WTC11 (cell line): ENCODE measurements around the gene IL21R. TPM values are rescaled to one million over a fixed set of nuclear protein-coding genes. Genes with fewer than 3 reads are reported as not detected.

Experiments
- ATAC-seq: fragments of 200-7000 bp; cut with Tn5 transposase; 2 replicates; pipeline ENCODE4 v1.10.0; 2021; ENCODE audit warnings: mild to moderate bottlenecking, moderate library complexity
- CTCF ChIA-PET: fragments of 300-600 bp; sonication (Branson Sonifier 250); formaldehyde crosslinking; loops from one replicate; lab custom pipeline; 2021; ENCODE audit warnings: antibody characterized with exemption; lab: Charles Lee
- POLR2A ChIA-PET: fragments of 350-600 bp; sonication (Branson Sonifier 250); formaldehyde crosslinking; loops from one replicate; lab custom pipeline; 2021; ENCODE audit warnings: antibody characterized with exemption; lab: Charles Lee
- DNase-seq: peaks from one replicate; pipeline ENCODE4 v3.0.0; 2021; ENCODE audit warnings: low spot score
- H3K27ac Mint-ChIP-seq: 2 replicates; pipeline ENCODE4 v1.8.0; 2021; ENCODE audit warnings: mixed read lengths
- H3K27me3 Mint-ChIP-seq: 2 replicates; pipeline ENCODE4 v1.8.0; 2021; ENCODE audit warnings: low read depth, mild to moderate bottlenecking, moderate library complexity, mixed read lengths
- H3K36me3 Mint-ChIP-seq: 2 replicates; pipeline ENCODE4 v1.8.0; 2021; ENCODE audit warnings: mixed read lengths
- H3K4me1 Mint-ChIP-seq: 2 replicates; pipeline ENCODE4 v1.8.0; 2022; ENCODE audit warnings: mixed read lengths
- H3K4me3 Mint-ChIP-seq: 2 replicates; pipeline ENCODE4 v1.8.0; 2021; ENCODE audit warnings: mild to moderate bottlenecking, moderate library complexity, mixed read lengths
- H3K9me3 Mint-ChIP-seq: 2 replicates; pipeline ENCODE4 v1.8.0; 2021; ENCODE audit warnings: mixed read lengths
- FOXJ3 ChIP-seq: sonication (generic); formaldehyde crosslinking; IDR thresholded peaks from 2 replicates; pipeline ENCODE4 v1.9.0; 2021; ENCODE audit warnings: missing genetic modification reagents, mild to moderate bottlenecking, borderline replicate concordance
- GRHL2 ChIP-seq: fragments of 250-450 bp; sonication (Bioruptor Pico); IDR thresholded peaks from 2 replicates; pipeline ENCODE4 v1.8.0; 2022; ENCODE audit warnings: mild to moderate bottlenecking, moderate library complexity; ENCODE audit not compliant: insufficient replicate concordance, severe bottlenecking
- JUN ChIP-seq: sonication (generic); formaldehyde crosslinking; IDR thresholded peaks from 2 replicates; pipeline ENCODE4 v1.8.0; 2023; ENCODE audit warnings: mild to moderate bottlenecking, missing genetic modification reagents
- MXD4 ChIP-seq: fragments of 250-450 bp; sonication (Bioruptor Pico); IDR thresholded peaks from 2 replicates; pipeline ENCODE4 v1.8.0; 2021; ENCODE audit warnings: mild to moderate bottlenecking, moderate library complexity, borderline replicate concordance
- NFYB ChIP-seq: sonication (generic); formaldehyde crosslinking; conservative IDR thresholded peaks from 2 replicates; pipeline ENCODE4 v1.8.0; 2022; ENCODE audit warnings: low read depth, missing genetic modification reagents
- ZBTB21 ChIP-seq: sonication (generic); formaldehyde crosslinking; IDR thresholded peaks from 2 replicates; pipeline ENCODE4 v1.8.1; 2023; ENCODE audit warnings: mild to moderate bottlenecking, missing genetic modification reagents, borderline replicate concordance
- ZNF317 ChIP-seq: sonication (generic); formaldehyde crosslinking; IDR thresholded peaks from 2 replicates; pipeline ENCODE4 v1.8.1; 2023; ENCODE audit warnings: low read depth, mild to moderate bottlenecking, moderate library complexity, missing genetic modification reagents, borderline replicate concordance
- ZNF423 ChIP-seq: fragments of 250-450 bp; sonication (Bioruptor Pico); IDR thresholded peaks from 2 replicates; pipeline ENCODE4 v2.1.2; 2022; ENCODE audit warnings: mild to moderate bottlenecking, moderate library complexity
- total RNA-seq: library from RNA; stranded (reverse); gene quantifications from 3 replicates; pipeline ENCODE4 v1.2.3, GENCODE V29; 2021
- TF ChIP-seq, protein P1 (sequence below): sonication (generic); formaldehyde crosslinking; IDR thresholded peaks from 2 replicates; pipeline ENCODE4 v1.8.1; 2022; ENCODE audit warnings: mild to moderate bottlenecking, missing genetic modification reagents, moderate library complexity, borderline replicate concordance
- TF ChIP-seq, protein P2 (sequence below): sonication (generic); formaldehyde crosslinking; IDR thresholded peaks from 2 replicates; pipeline ENCODE4 v1.8.1; 2023; ENCODE audit warnings: mild to moderate bottlenecking, missing genetic modification reagents, borderline replicate concordance
- TF ChIP-seq, protein P3 (sequence below): sonication (generic); formaldehyde crosslinking; IDR thresholded peaks from 2 replicates; pipeline ENCODE4 v1.8.0; 2022; ENCODE audit warnings: missing genetic modification reagents
- TF ChIP-seq, protein P4 (sequence below): fragments of 250-450 bp; sonication (Bioruptor Pico); IDR thresholded peaks from 2 replicates; pipeline ENCODE4 v1.9.0; 2021; ENCODE audit warnings: moderate library complexity, mild to moderate bottlenecking, inconsistent platforms, borderline replicate concordance
- TF ChIP-seq, protein P5 (sequence below): sonication (generic); formaldehyde crosslinking; IDR thresholded peaks from 2 replicates; pipeline ENCODE4 v1.8.0; 2022; ENCODE audit warnings: mild to moderate bottlenecking, missing genetic modification reagents
- TF ChIP-seq, protein P6 (sequence below): sonication (generic); formaldehyde crosslinking; IDR thresholded peaks from 2 replicates; pipeline ENCODE4 v1.8.0; 2023; ENCODE audit warnings: mild to moderate bottlenecking, missing genetic modification reagents
- TF ChIP-seq, protein P7 (sequence below): fragments of 250-450 bp; sonication (Bioruptor Pico); IDR thresholded peaks from 2 replicates; pipeline ENCODE4 v1.8.0; 2021; ENCODE audit warnings: mild to moderate bottlenecking
- TF ChIP-seq, protein P8 (sequence below): fragments of 250-450 bp; sonication (Bioruptor Pico); IDR thresholded peaks from 2 replicates; pipeline ENCODE4 v2.1.2; 2022; ENCODE audit warnings: mild to moderate bottlenecking, moderate library complexity

Gene IL21R
- total RNA-seq, 1 experiment from 2014 or later = 0.70 TPM

DNA sequence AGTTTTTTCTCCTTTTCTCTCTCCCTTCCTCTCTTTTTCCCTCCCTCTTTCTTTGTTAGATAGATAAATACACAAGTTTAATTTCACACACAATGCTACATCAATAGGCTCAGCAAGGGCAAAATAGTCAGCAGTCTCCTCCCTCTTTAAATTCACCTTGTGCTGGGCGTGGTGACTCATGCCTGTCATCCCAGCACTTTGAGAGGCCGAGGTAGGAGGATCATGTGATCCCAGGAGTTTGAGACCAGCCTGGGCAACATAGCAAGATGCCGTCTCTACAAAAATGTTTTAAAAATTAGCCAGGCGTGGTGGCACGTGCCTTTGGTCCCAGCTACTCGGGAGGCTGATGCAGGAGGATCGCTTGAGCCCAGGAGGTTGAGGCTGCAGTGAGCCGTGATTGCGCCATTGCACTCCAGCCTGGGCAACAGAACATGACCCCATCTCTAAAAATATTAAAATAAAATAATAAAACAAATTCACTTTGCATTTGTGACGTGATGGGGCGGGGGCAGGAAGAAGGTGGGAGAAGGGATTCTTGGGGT lies 27.4 kb downstream of the IL21R start:
- ATAC-seq (no peak), DNase-seq (no peak)
- Mint-ChIP-seq H3K4me1 (no peaks in the 10 kb centered on the region), H3K4me3 (no peak overlapping the region), H3K36me3 (no peaks in the 10 kb centered on the region), H3K9me3 (peaks cover 10% of the 10 kb centered on the region), H3K27me3 (no peaks in the 10 kb centered on the region; the same call in 1 of the 2 replicates), H3K27ac (no peak overlapping the region)
- ChIA-PET POLR2A (no interaction called here), CTCF (interaction anchor here (1.5 kb wide), 1 partner anchor 8 kb away, joined by 4 read pairs; no protein-coding TSS in a partner anchor)
- TF ChIP-seq ZNF317 (CRISPR knock-in tag) = no peak
- TF ChIP-seq ZBTB21 (CRISPR knock-in tag) = no peak
- TF ChIP-seq, protein P1, sequence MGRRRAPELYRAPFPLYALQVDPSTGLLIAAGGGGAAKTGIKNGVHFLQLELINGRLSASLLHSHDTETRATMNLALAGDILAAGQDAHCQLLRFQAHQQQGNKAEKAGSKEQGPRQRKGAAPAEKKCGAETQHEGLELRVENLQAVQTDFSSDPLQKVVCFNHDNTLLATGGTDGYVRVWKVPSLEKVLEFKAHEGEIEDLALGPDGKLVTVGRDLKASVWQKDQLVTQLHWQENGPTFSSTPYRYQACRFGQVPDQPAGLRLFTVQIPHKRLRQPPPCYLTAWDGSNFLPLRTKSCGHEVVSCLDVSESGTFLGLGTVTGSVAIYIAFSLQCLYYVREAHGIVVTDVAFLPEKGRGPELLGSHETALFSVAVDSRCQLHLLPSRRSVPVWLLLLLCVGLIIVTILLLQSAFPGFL (CRISPR knock-in tag) = no peak
- TF ChIP-seq, protein P2, sequence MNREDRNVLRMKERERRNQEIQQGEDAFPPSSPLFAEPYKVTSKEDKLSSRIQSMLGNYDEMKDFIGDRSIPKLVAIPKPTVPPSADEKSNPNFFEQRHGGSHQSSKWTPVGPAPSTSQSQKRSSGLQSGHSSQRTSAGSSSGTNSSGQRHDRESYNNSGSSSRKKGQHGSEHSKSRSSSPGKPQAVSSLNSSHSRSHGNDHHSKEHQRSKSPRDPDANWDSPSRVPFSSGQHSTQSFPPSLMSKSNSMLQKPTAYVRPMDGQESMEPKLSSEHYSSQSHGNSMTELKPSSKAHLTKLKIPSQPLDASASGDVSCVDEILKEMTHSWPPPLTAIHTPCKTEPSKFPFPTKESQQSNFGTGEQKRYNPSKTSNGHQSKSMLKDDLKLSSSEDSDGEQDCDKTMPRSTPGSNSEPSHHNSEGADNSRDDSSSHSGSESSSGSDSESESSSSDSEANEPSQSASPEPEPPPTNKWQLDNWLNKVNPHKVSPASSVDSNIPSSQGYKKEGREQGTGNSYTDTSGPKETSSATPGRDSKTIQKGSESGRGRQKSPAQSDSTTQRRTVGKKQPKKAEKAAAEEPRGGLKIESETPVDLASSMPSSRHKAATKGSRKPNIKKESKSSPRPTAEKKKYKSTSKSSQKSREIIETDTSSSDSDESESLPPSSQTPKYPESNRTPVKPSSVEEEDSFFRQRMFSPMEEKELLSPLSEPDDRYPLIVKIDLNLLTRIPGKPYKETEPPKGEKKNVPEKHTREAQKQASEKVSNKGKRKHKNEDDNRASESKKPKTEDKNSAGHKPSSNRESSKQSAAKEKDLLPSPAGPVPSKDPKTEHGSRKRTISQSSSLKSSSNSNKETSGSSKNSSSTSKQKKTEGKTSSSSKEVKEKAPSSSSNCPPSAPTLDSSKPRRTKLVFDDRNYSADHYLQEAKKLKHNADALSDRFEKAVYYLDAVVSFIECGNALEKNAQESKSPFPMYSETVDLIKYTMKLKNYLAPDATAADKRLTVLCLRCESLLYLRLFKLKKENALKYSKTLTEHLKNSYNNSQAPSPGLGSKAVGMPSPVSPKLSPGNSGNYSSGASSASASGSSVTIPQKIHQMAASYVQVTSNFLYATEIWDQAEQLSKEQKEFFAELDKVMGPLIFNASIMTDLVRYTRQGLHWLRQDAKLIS (CRISPR knock-in tag) = no peak
- no peak for TF ChIP-seq ZNF423 (CRISPR knock-in tag)

DNA sequence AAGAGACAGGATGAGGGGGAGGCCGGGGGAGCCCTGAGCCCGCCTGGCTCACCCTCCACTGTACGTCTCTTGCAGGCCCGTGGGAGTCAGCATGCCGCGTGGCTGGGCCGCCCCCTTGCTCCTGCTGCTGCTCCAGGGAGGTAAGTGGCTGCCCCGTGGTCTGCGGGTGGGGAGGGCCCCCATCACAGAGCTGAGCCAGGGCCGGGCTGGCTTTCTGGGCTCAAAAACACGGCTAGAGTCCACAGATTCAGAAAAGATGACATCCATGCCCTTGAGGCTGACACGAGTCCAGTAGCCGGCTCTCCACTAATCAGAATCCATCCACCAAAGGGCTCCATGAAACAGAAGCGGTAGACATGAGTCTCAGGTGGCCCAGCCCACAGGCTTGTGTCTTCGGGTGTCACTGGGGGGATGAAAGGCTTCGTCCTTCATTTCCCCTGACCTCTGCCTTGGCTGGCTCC lies 28.0 kb downstream of the IL21R start:
- no peak overlapping the region for H3K27ac Mint-ChIP-seq
- no peaks in the 10 kb centered on the region; the same call in 1 of the 2 replicates for H3K27me3 Mint-ChIP-seq
- ATAC-seq = no peak
- H3K36me3 Mint-ChIP-seq = no peaks in the 10 kb centered on the region
- H3K4me1 Mint-ChIP-seq = no peaks in the 10 kb centered on the region
- ChIA-PET POLR2A (no interaction called here), CTCF (no interaction called here)
- H3K9me3 Mint-ChIP-seq = peaks cover 10% of the 10 kb centered on the region
- DNase-seq = no peak
- no peak overlapping the region for H3K4me3 Mint-ChIP-seq
- TF ChIP-seq MXD4 = no peak
- TF ChIP-seq, protein P3, sequence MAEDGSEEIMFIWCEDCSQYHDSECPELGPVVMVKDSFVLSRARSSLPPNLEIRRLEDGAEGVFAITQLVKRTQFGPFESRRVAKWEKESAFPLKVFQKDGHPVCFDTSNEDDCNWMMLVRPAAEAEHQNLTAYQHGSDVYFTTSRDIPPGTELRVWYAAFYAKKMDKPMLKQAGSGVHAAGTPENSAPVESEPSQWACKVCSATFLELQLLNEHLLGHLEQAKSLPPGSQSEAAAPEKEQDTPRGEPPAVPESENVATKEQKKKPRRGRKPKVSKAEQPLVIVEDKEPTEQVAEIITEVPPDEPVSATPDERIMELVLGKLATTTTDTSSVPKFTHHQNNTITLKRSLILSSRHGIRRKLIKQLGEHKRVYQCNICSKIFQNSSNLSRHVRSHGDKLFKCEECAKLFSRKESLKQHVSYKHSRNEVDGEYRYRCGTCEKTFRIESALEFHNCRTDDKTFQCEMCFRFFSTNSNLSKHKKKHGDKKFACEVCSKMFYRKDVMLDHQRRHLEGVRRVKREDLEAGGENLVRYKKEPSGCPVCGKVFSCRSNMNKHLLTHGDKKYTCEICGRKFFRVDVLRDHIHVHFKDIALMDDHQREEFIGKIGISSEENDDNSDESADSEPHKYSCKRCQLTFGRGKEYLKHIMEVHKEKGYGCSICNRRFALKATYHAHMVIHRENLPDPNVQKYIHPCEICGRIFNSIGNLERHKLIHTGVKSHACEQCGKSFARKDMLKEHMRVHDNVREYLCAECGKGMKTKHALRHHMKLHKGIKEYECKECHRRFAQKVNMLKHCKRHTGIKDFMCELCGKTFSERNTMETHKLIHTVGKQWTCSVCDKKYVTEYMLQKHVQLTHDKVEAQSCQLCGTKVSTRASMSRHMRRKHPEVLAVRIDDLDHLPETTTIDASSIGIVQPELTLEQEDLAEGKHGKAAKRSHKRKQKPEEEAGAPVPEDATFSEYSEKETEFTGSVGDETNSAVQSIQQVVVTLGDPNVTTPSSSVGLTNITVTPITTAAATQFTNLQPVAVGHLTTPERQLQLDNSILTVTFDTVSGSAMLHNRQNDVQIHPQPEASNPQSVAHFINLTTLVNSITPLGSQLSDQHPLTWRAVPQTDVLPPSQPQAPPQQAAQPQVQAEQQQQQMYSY (CRISPR knock-in tag) = no peak
- TF ChIP-seq, protein P4, sequence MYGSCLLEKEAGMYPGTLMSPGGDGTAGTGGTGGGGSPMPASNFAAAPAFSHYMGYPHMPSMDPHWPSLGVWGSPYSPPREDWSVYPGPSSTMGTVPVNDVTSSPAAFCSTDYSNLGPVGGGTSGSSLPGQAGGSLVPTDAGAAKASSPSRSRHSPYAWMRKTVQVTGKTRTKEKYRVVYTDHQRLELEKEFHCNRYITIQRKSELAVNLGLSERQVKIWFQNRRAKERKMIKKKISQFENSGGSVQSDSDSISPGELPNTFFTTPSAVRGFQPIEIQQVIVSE (CRISPR knock-in tag) = no peak
- TF ChIP-seq, protein P5, sequence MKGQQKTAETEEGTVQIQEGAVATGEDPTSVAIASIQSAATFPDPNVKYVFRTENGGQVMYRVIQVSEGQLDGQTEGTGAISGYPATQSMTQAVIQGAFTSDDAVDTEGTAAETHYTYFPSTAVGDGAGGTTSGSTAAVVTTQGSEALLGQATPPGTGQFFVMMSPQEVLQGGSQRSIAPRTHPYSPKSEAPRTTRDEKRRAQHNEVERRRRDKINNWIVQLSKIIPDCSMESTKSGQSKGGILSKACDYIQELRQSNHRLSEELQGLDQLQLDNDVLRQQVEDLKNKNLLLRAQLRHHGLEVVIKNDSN (CRISPR knock-in tag) = no peak
- TF ChIP-seq, protein P6, sequence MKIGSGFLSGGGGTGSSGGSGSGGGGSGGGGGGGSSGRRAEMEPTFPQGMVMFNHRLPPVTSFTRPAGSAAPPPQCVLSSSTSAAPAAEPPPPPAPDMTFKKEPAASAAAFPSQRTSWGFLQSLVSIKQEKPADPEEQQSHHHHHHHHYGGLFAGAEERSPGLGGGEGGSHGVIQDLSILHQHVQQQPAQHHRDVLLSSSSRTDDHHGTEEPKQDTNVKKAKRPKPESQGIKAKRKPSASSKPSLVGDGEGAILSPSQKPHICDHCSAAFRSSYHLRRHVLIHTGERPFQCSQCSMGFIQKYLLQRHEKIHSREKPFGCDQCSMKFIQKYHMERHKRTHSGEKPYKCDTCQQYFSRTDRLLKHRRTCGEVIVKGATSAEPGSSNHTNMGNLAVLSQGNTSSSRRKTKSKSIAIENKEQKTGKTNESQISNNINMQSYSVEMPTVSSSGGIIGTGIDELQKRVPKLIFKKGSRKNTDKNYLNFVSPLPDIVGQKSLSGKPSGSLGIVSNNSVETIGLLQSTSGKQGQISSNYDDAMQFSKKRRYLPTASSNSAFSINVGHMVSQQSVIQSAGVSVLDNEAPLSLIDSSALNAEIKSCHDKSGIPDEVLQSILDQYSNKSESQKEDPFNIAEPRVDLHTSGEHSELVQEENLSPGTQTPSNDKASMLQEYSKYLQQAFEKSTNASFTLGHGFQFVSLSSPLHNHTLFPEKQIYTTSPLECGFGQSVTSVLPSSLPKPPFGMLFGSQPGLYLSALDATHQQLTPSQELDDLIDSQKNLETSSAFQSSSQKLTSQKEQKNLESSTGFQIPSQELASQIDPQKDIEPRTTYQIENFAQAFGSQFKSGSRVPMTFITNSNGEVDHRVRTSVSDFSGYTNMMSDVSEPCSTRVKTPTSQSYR = no peak
- no peak for TF ChIP-seq FOXJ3
- no peak for TF ChIP-seq NFYB (CRISPR knock-in tag)
- TF ChIP-seq GRHL2 (CRISPR knock-in tag) = no peak
- no peak for TF ChIP-seq JUN (CRISPR knock-in tag)
- TF ChIP-seq, protein P7, sequence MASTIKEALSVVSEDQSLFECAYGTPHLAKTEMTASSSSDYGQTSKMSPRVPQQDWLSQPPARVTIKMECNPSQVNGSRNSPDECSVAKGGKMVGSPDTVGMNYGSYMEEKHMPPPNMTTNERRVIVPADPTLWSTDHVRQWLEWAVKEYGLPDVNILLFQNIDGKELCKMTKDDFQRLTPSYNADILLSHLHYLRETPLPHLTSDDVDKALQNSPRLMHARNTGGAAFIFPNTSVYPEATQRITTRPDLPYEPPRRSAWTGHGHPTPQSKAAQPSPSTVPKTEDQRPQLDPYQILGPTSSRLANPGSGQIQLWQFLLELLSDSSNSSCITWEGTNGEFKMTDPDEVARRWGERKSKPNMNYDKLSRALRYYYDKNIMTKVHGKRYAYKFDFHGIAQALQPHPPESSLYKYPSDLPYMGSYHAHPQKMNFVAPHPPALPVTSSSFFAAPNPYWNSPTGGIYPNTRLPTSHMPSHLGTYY = no peak
- TF ChIP-seq, protein P8, sequence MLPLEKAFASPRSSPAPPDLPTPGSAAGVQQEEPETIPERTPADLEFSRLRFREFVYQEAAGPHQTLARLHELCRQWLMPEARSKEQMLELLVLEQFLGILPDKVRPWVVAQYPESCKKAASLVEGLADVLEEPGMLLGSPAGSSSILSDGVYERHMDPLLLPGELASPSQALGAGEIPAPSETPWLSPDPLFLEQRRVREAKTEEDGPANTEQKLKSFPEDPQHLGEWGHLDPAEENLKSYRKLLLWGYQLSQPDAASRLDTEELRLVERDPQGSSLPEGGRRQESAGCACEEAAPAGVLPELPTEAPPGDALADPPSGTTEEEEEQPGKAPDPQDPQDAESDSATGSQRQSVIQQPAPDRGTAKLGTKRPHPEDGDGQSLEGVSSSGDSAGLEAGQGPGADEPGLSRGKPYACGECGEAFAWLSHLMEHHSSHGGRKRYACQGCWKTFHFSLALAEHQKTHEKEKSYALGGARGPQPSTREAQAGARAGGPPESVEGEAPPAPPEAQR = no peak
- no peak for TF ChIP-seq ZBTB21 (CRISPR knock-in tag)
